HG02642 (cell line): ENCODE data around the gene KLK10.

Experiments used
- ATAC-seq: cut with Tn5 transposase; IDR thresholded peaks from one replicate; pipeline ENCODE4 v1.9.1; 2021; ENCODE audit warnings: mild to moderate bottlenecking; ENCODE audit not compliant: unreplicated experiment, poor library complexity

KLK10 gene

GRCh38 chr19:51019544-51019925, at the start of gene KLK10:
Gene KLK10 (minus strand): TSS chr19:51019709. CDS start chr19:51019130, 579 bp downstream.
- no peak for ATAC-seq

GRCh38 chr19:51066393-51067186, 47.1 kb upstream of the KLK10 start:
- ATAC-seq, result no peak

GRCh38 chr19:51065221-51065960, 45.9 kb upstream of the KLK10 start:
- no peak for ATAC-seq

- no peak for ATAC-seq
Observed at GRCh38 chr19:51064534-51065220, 45.2 kb upstream of the KLK10 start, which contains the start of gene KLK13. Gene KLK13 (minus strand): TSS chr19:51065092. CDS start chr19:51065067, 25 bp downstream.

GRCh38 chr19:51063664-51064063, 44.2 kb upstream of the KLK10 start:
- ATAC-seq, result no peak

GRCh38 chr19:51060973-51061372, 41.5 kb upstream of the KLK10 start:
- no peak for ATAC-seq

GRCh38 chr19:51060336-51060735, 40.8 kb upstream of the KLK10 start:
- no peak for ATAC-seq

- ATAC-seq, result no peak
Observed at GRCh38 chr19:51059715-51060114, 40.2 kb upstream of the KLK10 start.

- no peak for ATAC-seq
Observed at GRCh38 chr19:51055866-51056265, 36.4 kb upstream of the KLK10 start.

GRCh38 chr19:51047031-51047335, 27.5 kb upstream of the KLK10 start:
- ATAC-seq, result no peak

GRCh38 chr19:51044327-51044726, 24.8 kb upstream of the KLK10 start:
- ATAC-seq, result no peak

GRCh38 chr19:51043497-51043896, 24.0 kb upstream of the KLK10 start:
- ATAC-seq, result no peak

- ATAC-seq, result no peak
Observed at GRCh38 chr19:51040151-51040550, 20.6 kb upstream of the KLK10 start.

GRCh38 chr19:51036519-51036918, 17.0 kb upstream of the KLK10 start:
- ATAC-seq, result no peak

GRCh38 chr19:51034704-51035103, 15.2 kb upstream of the KLK10 start, which contains the start of gene KLK12:
Gene KLK12 (minus strand): TSS chr19:51035002. CDS start chr19:51034621, 381 bp downstream.
- no peak for ATAC-seq

GRCh38 chr19:51031880-51032225, 12.3 kb upstream of the KLK10 start:
- ATAC-seq, result no peak

GRCh38 chr19:51031220-51031879, 11.8 kb upstream of the KLK10 start:
- no peak for ATAC-seq

- no peak for ATAC-seq
Observed at GRCh38 chr19:51030631-51031030, 11.1 kb upstream of the KLK10 start.

GRCh38 chr19:51029718-51030117, 10.2 kb upstream of the KLK10 start:
- no peak for ATAC-seq

GRCh38 chr19:51027873-51028272, 8.4 kb upstream of the KLK10 start:
- no peak for ATAC-seq
